Measurements from ENCODE around the gene ZNF573.

DNA sequence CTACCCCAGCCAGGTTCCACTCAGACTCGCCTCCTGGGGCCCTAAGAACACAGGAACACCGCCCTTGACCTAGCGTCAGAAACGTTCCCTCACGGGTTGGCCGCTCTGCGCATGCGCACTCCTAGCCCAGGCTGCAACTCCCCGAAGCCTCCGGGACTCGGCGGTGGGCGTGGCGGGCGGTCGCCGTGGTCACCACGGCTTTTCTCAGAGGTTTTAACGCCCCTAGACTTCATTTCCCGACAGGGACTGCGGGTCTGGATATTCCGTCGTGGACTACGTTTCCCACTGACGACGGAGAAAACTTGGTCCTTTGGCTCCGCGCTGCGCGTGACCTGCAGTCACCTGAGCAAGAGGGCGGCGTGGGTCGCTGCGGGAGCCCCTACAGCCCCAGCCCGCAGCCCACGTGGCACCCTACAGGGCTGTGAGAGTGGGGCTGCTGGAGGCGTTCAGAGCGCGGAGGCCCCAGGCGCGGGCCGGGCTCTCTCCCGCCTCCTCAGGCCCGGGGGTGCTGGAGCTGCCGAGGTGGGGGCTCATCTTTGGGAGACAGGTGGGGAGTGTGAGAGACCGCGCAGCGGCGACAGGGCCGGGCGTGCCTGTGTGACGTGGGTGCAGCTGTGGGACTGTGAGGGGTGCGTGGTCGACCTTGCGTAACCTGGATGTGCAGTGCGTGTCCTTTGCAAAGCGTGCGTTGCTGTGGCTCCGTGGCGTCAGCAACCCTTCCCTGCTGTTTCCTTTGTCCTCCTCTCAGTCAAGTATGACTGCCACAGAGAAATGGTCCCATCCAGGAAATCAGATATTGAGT, 38.0 kb upstream of the ZNF573 start:
- no peak for TF ChIP-seq EZH2phosphoT487 (IDR thresholded peaks at IDR 0.05; ENCODE audit: low read depth, severe bottlenecking, unreplicated experiment)
- TF ChIP-seq, protein P1, sequence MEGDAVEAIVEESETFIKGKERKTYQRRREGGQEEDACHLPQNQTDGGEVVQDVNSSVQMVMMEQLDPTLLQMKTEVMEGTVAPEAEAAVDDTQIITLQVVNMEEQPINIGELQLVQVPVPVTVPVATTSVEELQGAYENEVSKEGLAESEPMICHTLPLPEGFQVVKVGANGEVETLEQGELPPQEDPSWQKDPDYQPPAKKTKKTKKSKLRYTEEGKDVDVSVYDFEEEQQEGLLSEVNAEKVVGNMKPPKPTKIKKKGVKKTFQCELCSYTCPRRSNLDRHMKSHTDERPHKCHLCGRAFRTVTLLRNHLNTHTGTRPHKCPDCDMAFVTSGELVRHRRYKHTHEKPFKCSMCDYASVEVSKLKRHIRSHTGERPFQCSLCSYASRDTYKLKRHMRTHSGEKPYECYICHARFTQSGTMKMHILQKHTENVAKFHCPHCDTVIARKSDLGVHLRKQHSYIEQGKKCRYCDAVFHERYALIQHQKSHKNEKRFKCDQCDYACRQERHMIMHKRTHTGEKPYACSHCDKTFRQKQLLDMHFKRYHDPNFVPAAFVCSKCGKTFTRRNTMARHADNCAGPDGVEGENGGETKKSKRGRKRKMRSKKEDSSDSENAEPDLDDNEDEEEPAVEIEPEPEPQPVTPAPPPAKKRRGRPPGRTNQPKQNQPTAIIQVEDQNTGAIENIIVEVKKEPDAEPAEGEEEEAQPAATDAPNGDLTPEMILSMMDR (IDR thresholded peaks at IDR 0.05; ENCODE audit: poor library complexity) = no peak

Data from hepatocyte (in vitro differentiated cells).